ENCODE results near the gene SLC13A2. TPM values are rescaled to one million over a fixed set of nuclear protein-coding genes. Genes with fewer than 3 reads are reported as not detected.
"Not testable (repeated sequence)": the region's sequence is repeated elsewhere in the genome, so short reads cannot be mapped to it uniquely, and the experiment has no call there.

Gene SLC13A2
- total and polyA plus RNA-seq, 12 donors, result 0.03 to 1.6 (median 0.05) TPM; not detected in 9

DNA sequence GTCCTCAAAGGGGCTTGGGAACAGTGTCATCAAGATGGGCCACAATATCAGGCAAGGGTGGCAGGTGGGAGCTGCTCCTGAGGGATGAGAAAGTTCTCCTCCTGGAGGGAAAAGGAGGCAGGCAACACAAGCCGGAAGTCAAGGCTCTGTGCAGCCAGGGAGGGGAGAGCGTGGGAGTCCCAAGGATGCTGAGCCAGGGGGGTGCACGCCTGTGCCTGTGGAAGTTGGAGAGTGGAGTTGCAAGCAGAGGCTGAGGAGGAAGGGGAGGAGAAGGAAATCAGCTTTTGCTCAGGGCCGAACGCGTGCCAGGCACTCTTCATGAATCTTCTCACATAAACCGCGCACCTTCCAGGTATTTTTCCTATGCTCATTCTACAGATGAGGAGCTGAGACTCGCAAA lies 7.4 kb upstream of the SLC13A2 start:
- no peak for DNase-seq
- Histone ChIP-seq H3K36me3 (replicated peaks in 1 of 2) (no peaks in the 10 kb centered on the region), H3K4me3 (no peak overlapping the region), H3K27ac (no peak overlapping the region), H3K27me3 (no peaks in the 10 kb centered on the region), H3K9me3 (replicated peaks in 1 of 3) (no peaks in the 10 kb centered on the region), H3K4me1 (replicated peaks in 1 of 2) (no peaks in the 10 kb centered on the region)
- intact Hi-C loops (cut with DNase I), result loop anchor here in 1 of 2 donors (10.0 kb wide), 1 partner anchor 61 kb away; the partner anchor contains the start of gene SLC46A1
- TF ChIP-seq, protein P1, sequence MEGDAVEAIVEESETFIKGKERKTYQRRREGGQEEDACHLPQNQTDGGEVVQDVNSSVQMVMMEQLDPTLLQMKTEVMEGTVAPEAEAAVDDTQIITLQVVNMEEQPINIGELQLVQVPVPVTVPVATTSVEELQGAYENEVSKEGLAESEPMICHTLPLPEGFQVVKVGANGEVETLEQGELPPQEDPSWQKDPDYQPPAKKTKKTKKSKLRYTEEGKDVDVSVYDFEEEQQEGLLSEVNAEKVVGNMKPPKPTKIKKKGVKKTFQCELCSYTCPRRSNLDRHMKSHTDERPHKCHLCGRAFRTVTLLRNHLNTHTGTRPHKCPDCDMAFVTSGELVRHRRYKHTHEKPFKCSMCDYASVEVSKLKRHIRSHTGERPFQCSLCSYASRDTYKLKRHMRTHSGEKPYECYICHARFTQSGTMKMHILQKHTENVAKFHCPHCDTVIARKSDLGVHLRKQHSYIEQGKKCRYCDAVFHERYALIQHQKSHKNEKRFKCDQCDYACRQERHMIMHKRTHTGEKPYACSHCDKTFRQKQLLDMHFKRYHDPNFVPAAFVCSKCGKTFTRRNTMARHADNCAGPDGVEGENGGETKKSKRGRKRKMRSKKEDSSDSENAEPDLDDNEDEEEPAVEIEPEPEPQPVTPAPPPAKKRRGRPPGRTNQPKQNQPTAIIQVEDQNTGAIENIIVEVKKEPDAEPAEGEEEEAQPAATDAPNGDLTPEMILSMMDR (IDR thresholded peaks at IDR 0.05), result no peak
- TF ChIP-seq POLR2A (IDR thresholded peaks at IDR 0.05), result no peak
- WGBS, 4 donors, result 62 to 68% (median 63%) methylated on average over 9 of the region's 9 CpGs

DNA sequence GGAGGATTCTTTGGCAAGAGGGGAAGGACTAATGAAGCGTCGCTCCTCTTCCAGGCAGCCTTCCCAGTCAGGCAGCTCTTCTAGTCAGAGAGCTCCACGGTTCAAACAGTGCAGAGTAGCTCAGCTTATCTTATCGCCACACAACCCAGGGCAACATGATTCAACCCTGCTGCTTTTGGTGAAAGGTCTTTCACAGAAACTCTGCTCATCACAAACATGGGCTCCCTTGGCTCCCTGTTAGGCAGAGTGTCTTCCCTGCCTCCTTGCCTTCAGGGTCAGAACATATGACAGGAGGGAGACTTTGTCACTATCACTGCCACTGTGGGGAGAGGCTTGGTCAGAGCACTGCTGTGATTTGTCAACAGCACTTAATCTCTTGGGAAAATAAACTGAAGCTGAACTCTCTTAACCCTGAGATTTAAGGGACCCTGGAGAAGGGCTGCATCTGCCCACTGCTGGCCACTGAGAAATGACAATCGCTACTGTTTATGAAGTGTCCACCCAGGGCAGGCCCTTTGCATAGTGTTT lies 6.9 kb upstream of the SLC13A2 start:
- TF ChIP-seq, protein P1 (IDR thresholded peaks at IDR 0.05), result no peak
- TF ChIP-seq POLR2A (IDR thresholded peaks at IDR 0.05), result no peak
- WGBS, 4 donors, result 25 to 55% (median 40%) methylated on average over 2 to 5 of the region's 5 CpGs
- intact Hi-C loops (cut with DNase I), result loop anchor here in 1 of 2 donors (10.0 kb wide), 1 partner anchor 62 kb away; the partner anchor contains the start of gene SLC46A1
- H3K27ac ChIP-seq, result no peak overlapping the region
- H3K4me3 ChIP-seq, result no peak overlapping the region
- no peaks in the 10 kb centered on the region for H3K4me1 ChIP-seq (replicated peaks in 1 of 2)
- no peaks in the 10 kb centered on the region for H3K9me3 ChIP-seq (replicated peaks in 1 of 3)
- DNase-seq, result peak in 5 of 7 donors; percentile 27 to 46 (median 41)
- no peaks in the 10 kb centered on the region for H3K36me3 ChIP-seq (replicated peaks in 1 of 2)
- H3K27me3 ChIP-seq, result no peaks in the 10 kb centered on the region

DNA sequence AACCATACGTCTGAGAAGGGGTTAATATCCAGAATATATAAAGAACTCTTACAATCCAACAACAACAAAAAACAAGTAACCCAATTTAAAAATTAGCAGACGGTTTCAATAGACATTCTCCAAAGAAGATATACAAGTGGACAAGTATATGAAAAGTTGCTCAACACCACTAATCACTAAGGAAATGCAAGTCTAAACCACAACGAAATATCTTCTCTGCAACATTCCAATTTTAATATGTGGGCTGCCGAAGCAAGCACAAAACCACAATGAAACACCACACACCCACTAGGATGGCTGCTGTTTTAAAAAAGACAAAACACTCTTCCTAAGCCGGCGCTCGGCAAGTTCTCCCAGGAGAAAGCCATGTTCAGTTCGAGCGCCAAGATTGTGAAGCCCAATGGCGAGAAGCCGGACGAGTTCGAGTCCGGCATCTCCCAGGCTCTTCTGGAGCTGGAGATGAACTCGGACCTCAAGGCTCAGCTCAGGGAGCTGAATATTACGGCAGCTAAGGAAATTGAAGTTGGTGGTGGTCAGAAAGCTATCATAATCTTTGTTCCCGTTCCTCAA lies 5.9 kb upstream of the SLC13A2 start:
- intact Hi-C loops (cut with DNase I), result loop anchor here in 1 of 2 donors (10.0 kb wide), 1 partner anchor 63 kb away; the partner anchor contains the start of gene SLC46A1
- Histone ChIP-seq H3K27ac (no peak overlapping the region), H3K4me1 (replicated peaks in 1 of 2) (no peaks in the 10 kb centered on the region), H3K27me3 (no peaks in the 10 kb centered on the region), H3K4me3 (no peak overlapping the region), H3K9me3 (replicated peaks in 1 of 3) (no peaks in the 10 kb centered on the region), H3K36me3 (replicated peaks in 1 of 2) (no peaks in the 10 kb centered on the region)
- 63 to 84% (median 74%) methylated on average over 17 of the region's 17 CpGs for WGBS, 4 donors
- no peak for TF ChIP-seq POLR2A (IDR thresholded peaks at IDR 0.05)
- TF ChIP-seq, protein P1 (IDR thresholded peaks at IDR 0.05), result no peak
- no peak for DNase-seq

DNA sequence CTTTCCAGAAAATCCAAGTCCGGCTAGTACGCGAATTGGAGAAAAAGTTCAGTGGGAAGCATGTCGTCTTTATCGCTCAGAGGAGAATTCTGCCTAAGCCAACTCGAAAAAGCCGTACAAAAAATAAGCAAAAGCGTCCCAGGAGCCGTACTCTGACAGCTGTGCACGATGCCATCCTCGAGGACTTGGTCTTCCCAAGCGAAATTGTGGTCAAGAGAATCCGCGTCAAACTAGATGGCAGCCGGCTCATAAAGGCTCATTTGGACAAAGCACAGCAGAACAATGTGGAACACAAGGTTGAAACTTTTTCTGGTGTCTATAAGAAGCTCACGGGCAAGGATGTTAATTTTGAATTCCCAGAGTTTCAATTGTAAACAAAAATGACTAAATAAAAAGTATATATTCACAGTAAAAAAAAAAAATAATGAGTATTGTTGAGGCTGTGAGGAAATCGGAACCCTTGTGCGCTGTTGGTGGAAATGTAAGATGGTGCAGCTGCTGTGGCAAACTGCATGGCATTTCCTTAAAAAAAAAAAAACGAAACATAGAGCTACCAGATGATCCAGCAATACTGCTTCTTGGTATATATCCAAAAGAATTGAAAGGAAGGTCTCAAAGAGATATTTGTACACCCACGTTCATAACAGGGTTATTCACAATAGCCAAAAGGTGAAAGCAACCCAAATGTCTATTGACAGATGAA lies 5.3 kb upstream of the SLC13A2 start:
- not testable (repeated sequence) for H3K27me3 ChIP-seq

More for the DNA sequence above, 5.3 kb upstream of the SLC13A2 start:
- not testable (repeated sequence) for H3K9me3 ChIP-seq (replicated peaks in 1 of 3); H3K4me1 ChIP-seq (replicated peaks in 1 of 2); H3K4me3 ChIP-seq; H3K27ac ChIP-seq; H3K36me3 ChIP-seq (replicated peaks in 1 of 2); DNase-seq
- 68 to 81% (median 74%) methylated on average over 15 to 19 of the region's 20 CpGs for WGBS, 4 donors
- intact Hi-C loops (cut with DNase I), result loop anchor here in 1 of 2 donors (10.0 kb wide), 1 partner anchor 63 kb away; the partner anchor contains the start of gene SLC46A1

All from adrenal gland (tissue), 12 donors.